G401.6 (cell line): ENCODE data around the gene HIPK2.

Experiments
- FAIRE-seq: peaks from 2 replicates; lab custom pipeline; 2012; peaks lifted over from hg19 to GRCh38; lab: Jason Lieb, UNC

The HIPK2 gene

GRCh38 chr7:139782932-139783331 lies 5.1 kb upstream of the HIPK2 start:
- no peak for FAIRE-seq

GRCh38 chr7:139777133-139777891 lies 486 bp downstream of the HIPK2 start:
- FAIRE-seq = no peak

- no peak for FAIRE-seq
Observed at GRCh38 chr7:139776486-139777132, 1.2 kb downstream of the HIPK2 start.

GRCh38 chr7:139775829-139776266 lies 1.9 kb downstream of the HIPK2 start:
- FAIRE-seq = no peak

- no peak for FAIRE-seq
Observed at GRCh38 chr7:139774376-139774775, 3.4 kb downstream of the HIPK2 start.

GRCh38 chr7:139773371-139773770 lies 4.4 kb downstream of the HIPK2 start:
- no peak for FAIRE-seq

GRCh38 chr7:139772873-139773272 lies 4.9 kb downstream of the HIPK2 start:
- no peak for FAIRE-seq

GRCh38 chr7:139772115-139772514 lies 5.7 kb downstream of the HIPK2 start:
- no peak for FAIRE-seq

- no peak for FAIRE-seq
Observed at GRCh38 chr7:139771001-139771956, 6.5 kb downstream of the HIPK2 start.

- FAIRE-seq = no peak
Observed at GRCh38 chr7:139769761-139770160, 8.0 kb downstream of the HIPK2 start.

- no peak for FAIRE-seq
Observed at GRCh38 chr7:139769066-139769465, 8.7 kb downstream of the HIPK2 start.

- FAIRE-seq = no peak
Observed at GRCh38 chr7:139768249-139768824, 9.5 kb downstream of the HIPK2 start.

GRCh38 chr7:139767561-139767982 lies 10.2 kb downstream of the HIPK2 start:
- FAIRE-seq = no peak

- FAIRE-seq = no peak
Observed at GRCh38 chr7:139765143-139765542, 12.7 kb downstream of the HIPK2 start.

GRCh38 chr7:139763330-139763729 lies 14.5 kb downstream of the HIPK2 start:
- FAIRE-seq = no peak

- no peak for FAIRE-seq
Observed at GRCh38 chr7:139762886-139763285, 14.9 kb downstream of the HIPK2 start.

- FAIRE-seq = no peak
Observed at GRCh38 chr7:139758388-139758787, 19.4 kb downstream of the HIPK2 start.

GRCh38 chr7:139757968-139758367 lies 19.8 kb downstream of the HIPK2 start:
- no peak for FAIRE-seq

- no peak for FAIRE-seq
Observed at GRCh38 chr7:139753693-139754111, 24.1 kb downstream of the HIPK2 start.

GRCh38 chr7:139753081-139753692 lies 24.6 kb downstream of the HIPK2 start:
- no peak for FAIRE-seq

- no peak for FAIRE-seq
Observed at GRCh38 chr7:139752604-139753003, 25.2 kb downstream of the HIPK2 start.

- no peak for FAIRE-seq
Observed at GRCh38 chr7:139752148-139752547, 25.6 kb downstream of the HIPK2 start.
